CD14-positive monocyte (primary cell): Measurements from ENCODE around the gene SMARCA5. TPM values are rescaled to one million over a fixed set of nuclear protein-coding genes. Genes with fewer than 3 reads are reported as not detected.

ENCODE experiments used
- DNase-seq, 3 donors: peaks; one replicate each; pipeline ENCODE4 v3.0.0-alpha.2; 2011 to 2022
- H2AFZ ChIP-seq: 2 replicates; pipeline ENCODE4 v1.6.0; 2012; ENCODE audit warnings: mild to moderate bottlenecking, low read depth, low read length, inconsistent platforms; ENCODE audit not compliant: insufficient read depth, poor library complexity, severe bottlenecking
- H3K27ac ChIP-seq, 2 donors: 1 replicate in 1 of 2; 2 replicates in 1 of 2; pipeline ENCODE4 v1.5.1; 2012 to 2013; ENCODE audit warnings: low read length in 2 of 2, control low read depth in 1 of 2, inconsistent platforms in 1 of 2, low read depth in 1 of 2, mild to moderate bottlenecking in 1 of 2
- H3K27me3 ChIP-seq, 2 donors: one replicate each; pipeline versions ENCODE4 v1.6.0 to v1.6.1; 2011 to 2013; ENCODE audit warnings: low read length in 2 of 2; ENCODE audit not compliant: control insufficient read depth in 2 of 2, insufficient read depth in 2 of 2
- H3K36me3 ChIP-seq, 2 donors: replicated peaks in 1 of 2; 1 replicate in 1 of 2; 2 replicates in 1 of 2; pipeline versions ENCODE4 v1.5.1 to v1.6.1; 2012 to 2013; ENCODE audit warnings: low read length in 2 of 2, control low read depth in 1 of 2, inconsistent platforms in 1 of 2, mild to moderate bottlenecking in 1 of 2; ENCODE audit not compliant: insufficient read depth in 2 of 2, control insufficient read depth in 1 of 2
- H3K4me1 ChIP-seq, 2 donors: 1 replicate in 1 of 2; 2 replicates in 1 of 2; pipeline versions ENCODE4 v1.5.1 to v1.6.1; 2012 to 2013; ENCODE audit warnings: low read length in 2 of 2, control low read depth in 1 of 2, inconsistent platforms in 1 of 2, mild to moderate bottlenecking in 1 of 2, moderate library complexity in 1 of 2; ENCODE audit not compliant: insufficient read depth in 2 of 2, control insufficient read depth in 1 of 2
- H3K4me2 ChIP-seq: replicated peaks from 2 replicates; pipeline ENCODE3; 2012; ENCODE audit warnings: low read length, moderate library complexity, mild to moderate bottlenecking; ENCODE audit not compliant: poor library complexity, severe bottlenecking; ENCODE audit errors: extremely low read depth
- H3K4me3 ChIP-seq, 3 experiments: fragments of 200-600 bp in 1 of 3; sonication (generic) in 1 of 3; replicated peaks in 1 of 3; 1 replicate in 2 of 3; 2 replicates in 1 of 3; pipeline ENCODE4 v1.5.1; 2011 to 2013; ENCODE audit warnings: low read length in 3 of 3, mild to moderate bottlenecking in 3 of 3, control low read depth in 2 of 3, low read depth in 2 of 3, inconsistent platforms in 1 of 3, moderate library complexity in 1 of 3
- H3K79me2 ChIP-seq: 2 replicates; pipeline ENCODE4 v1.6.0; 2012; ENCODE audit warnings: mild to moderate bottlenecking, control low read depth, inconsistent platforms, low read length, moderate library complexity; ENCODE audit not compliant: insufficient read depth
- H3K9ac ChIP-seq: 2 replicates; pipeline ENCODE4 v1.6.0; 2017; ENCODE audit warnings: low read length, mild to moderate bottlenecking; ENCODE audit not compliant: insufficient read depth, poor library complexity, severe bottlenecking
- H3K9me3 ChIP-seq, 2 donors: replicated peaks in 1 of 2; 1 replicate in 1 of 2; 2 replicates in 1 of 2; pipeline versions ENCODE4 v1.5.1 to v1.6.1; 2012 to 2013; ENCODE audit warnings: low read length in 2 of 2, control low read depth in 1 of 2; ENCODE audit not compliant: control insufficient read depth in 1 of 2, insufficient read depth in 1 of 2
- H4K20me1 ChIP-seq: 2 replicates; pipeline ENCODE4 v1.6.0; 2012; ENCODE audit warnings: mild to moderate bottlenecking, low read length, control low read depth, moderate library complexity; ENCODE audit not compliant: insufficient read depth
- H3K27ac Mint-ChIP-seq, 7 donors: one replicate each; pipeline ENCODE4 v1.8.0; 2020; ENCODE audit warnings: mild to moderate bottlenecking in 7 of 7, mixed read lengths in 7 of 7, moderate library complexity in 6 of 7, inconsistent platforms in 2 of 7
- H3K27me3 Mint-ChIP-seq, 3 donors: one replicate each; pipeline ENCODE4 v1.8.0; 2021 to 2022; ENCODE audit warnings: low read depth in 3 of 3, mild to moderate bottlenecking in 3 of 3, mixed read lengths in 3 of 3, moderate library complexity in 3 of 3, inconsistent platforms in 1 of 3
- H3K36me3 Mint-ChIP-seq, 2 donors: one replicate each; pipeline ENCODE4 v1.8.0; 2020; ENCODE audit warnings: mixed read lengths in 2 of 2, inconsistent platforms in 1 of 2, mild to moderate bottlenecking in 1 of 2
- H3K4me1 Mint-ChIP-seq: one replicate; pipeline ENCODE4 v1.8.0; 2020; ENCODE audit warnings: mild to moderate bottlenecking, mixed read lengths
- H3K4me3 Mint-ChIP-seq, 2 donors: one replicate each; pipeline ENCODE4 v1.8.0; 2020; ENCODE audit warnings: mild to moderate bottlenecking in 2 of 2, mixed read lengths in 2 of 2, moderate library complexity in 1 of 2
- H3K9me3 Mint-ChIP-seq, 7 donors: one replicate each; pipeline ENCODE4 v1.8.0; 2020 to 2022; ENCODE audit warnings: mixed read lengths in 7 of 7, mild to moderate bottlenecking in 6 of 7, moderate library complexity in 6 of 7, inconsistent platforms in 2 of 7
- WGBS: methylation state at CpG from one replicate; pipeline ENCODE4 v1.1.5; 2013; ENCODE audit warnings: missing lambda C conversion rate; ENCODE audit not compliant: insufficient coverage; 5-methylcytosine and 5-hydroxymethylcytosine counted together
- intact Hi-C, 2 donors: fragments of 100-400 bp; cut with micrococcal nuclease; formaldehyde crosslinking; loops; one replicate each; pipeline versions ENCODE4 v1.15.0 to v1.15.1; 2023
- polyA plus RNA-seq, 3 donors: library from polyadenylated mRNA; depleted of rRNA in 1 of 3; unstranded in 2 of 3; stranded (reverse) in 1 of 3; fragments of 300-500 nt in 2 of 3; fragments of >200 nt in 1 of 3; fragmentation: Illumina TruSeq in 2 of 3; gene quantifications; 1 replicate in 2 of 3; 2 replicates in 1 of 3; pipeline ENCODE4 v1.2.3, GENCODE V29; 2012 to 2021
- TF ChIP-seq, protein P1 (sequence below): fragments of 200-600 bp; IDR thresholded peaks from one replicate; pipeline ENCODE4 v1.8.0; 2022; ENCODE audit warnings: antibody characterized with exemption, mild to moderate bottlenecking

SMARCA5 gene
- polyA plus RNA-seq, 3 donors = 5.6 to 19.4 (median 12.6) TPM

DNA sequence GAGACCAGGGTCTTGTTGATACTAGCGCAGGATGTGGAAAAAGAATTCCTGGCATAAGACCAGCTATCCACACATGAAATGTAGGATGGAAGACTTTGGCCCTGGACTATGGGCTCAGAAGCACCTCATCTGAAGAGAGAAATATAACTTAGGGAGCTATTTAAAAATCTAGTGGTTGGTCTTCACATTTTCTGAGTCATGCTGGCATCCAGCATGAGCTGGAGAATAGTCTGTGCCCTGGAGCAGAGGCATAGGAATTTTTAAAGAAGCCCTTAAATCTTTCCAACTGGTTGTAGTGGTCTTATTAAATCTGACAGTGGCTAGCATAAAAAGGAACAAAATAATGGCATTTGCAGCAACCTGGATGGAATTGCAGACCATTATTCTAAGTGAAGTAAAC is 86.3 kb downstream of the SMARCA5 start:
- H3K27me3 Mint-ChIP-seq = peaks cover 1 to 6% (median 2%) of the 10 kb centered on the region in 3 donors

DNA sequence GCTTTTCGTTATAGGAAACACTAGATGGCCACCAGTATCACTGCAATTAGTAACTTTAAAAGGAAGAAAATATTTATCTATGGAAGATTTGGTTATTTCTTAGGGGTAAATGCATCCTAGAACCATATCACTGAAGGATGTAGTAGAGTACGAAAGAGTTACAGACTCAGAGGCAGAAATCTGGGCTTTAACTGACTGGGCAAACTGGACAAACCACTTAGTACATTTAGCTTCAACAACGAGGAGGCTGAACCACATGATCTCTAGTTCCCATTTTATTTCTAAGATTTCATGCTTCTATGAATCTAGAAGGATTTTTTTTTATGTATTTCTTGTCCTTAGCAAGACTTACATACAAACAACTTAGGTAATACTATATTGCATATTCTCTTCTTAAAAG is 93.0 kb downstream of the SMARCA5 start:
- Mint-ChIP-seq H3K36me3 (no peaks in the 10 kb centered on the region), H3K27me3 (peaks cover 5 to 19% (median 6%) of the 10 kb centered on the region in 3 donors), H3K4me3 (no peak overlapping the region), H3K4me1 (no peaks in the 10 kb centered on the region), H3K9me3 (peaks cover 2 to 13% (median 6%) of the 10 kb centered on the region in 7 donors), H3K27ac (no peak overlapping the region)
- H3K4me3 ChIP-seq = no peak overlapping the region
- H2AFZ ChIP-seq = no peak overlapping the region
- H3K36me3 ChIP-seq = no peaks in the 10 kb centered on the region
- DNase-seq = no peak
- no peak overlapping the region for H3K9ac ChIP-seq
- no peaks in the 10 kb centered on the region for H3K4me1 ChIP-seq
- TF ChIP-seq, protein P1, sequence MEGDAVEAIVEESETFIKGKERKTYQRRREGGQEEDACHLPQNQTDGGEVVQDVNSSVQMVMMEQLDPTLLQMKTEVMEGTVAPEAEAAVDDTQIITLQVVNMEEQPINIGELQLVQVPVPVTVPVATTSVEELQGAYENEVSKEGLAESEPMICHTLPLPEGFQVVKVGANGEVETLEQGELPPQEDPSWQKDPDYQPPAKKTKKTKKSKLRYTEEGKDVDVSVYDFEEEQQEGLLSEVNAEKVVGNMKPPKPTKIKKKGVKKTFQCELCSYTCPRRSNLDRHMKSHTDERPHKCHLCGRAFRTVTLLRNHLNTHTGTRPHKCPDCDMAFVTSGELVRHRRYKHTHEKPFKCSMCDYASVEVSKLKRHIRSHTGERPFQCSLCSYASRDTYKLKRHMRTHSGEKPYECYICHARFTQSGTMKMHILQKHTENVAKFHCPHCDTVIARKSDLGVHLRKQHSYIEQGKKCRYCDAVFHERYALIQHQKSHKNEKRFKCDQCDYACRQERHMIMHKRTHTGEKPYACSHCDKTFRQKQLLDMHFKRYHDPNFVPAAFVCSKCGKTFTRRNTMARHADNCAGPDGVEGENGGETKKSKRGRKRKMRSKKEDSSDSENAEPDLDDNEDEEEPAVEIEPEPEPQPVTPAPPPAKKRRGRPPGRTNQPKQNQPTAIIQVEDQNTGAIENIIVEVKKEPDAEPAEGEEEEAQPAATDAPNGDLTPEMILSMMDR = no peak
- no peak overlapping the region for H3K27ac ChIP-seq
- peaks cover 0 to 5% of the 10 kb centered on the region in 2 donors for H3K9me3 ChIP-seq
- no peak overlapping the region for H3K4me2 ChIP-seq
- intact Hi-C loops = no loop called here
- WGBS = no CpG with 5 or more reads among the region's 3 CpGs
- H3K79me2 ChIP-seq = no peaks in the 10 kb centered on the region
- H4K20me1 ChIP-seq = no peaks in the 10 kb centered on the region
- H3K27me3 ChIP-seq = peaks cover 2 to 12% of the 10 kb centered on the region in 2 donors

More for the DNA sequence above, 86.3 kb downstream of the SMARCA5 start:
- Histone ChIP-seq H3K36me3 (no peaks in the 10 kb centered on the region), H3K4me3 (no peak overlapping the region), H3K79me2 (no peaks in the 10 kb centered on the region), H3K27me3 (no peaks in the 10 kb centered on the region), H3K27ac (no peak overlapping the region), H3K9ac (no peak overlapping the region), H3K4me1 (no peaks in the 10 kb centered on the region), H3K9me3 (peaks cover 0 to 5% of the 10 kb centered on the region in 2 donors), H4K20me1 (no peaks in the 10 kb centered on the region), H3K4me2 (no peak overlapping the region), H2AFZ (no peak overlapping the region)
- WGBS = no CpG with 5 or more reads among the region's 1 CpG
- Mint-ChIP-seq H3K36me3 (no peaks in the 10 kb centered on the region), H3K4me3 (no peak overlapping the region), H3K4me1 (no peaks in the 10 kb centered on the region), H3K9me3 (peaks cover 1 to 8% (median 3%) of the 10 kb centered on the region in 7 donors), H3K27ac (no peak overlapping the region)
- intact Hi-C loops = no loop called here
- DNase-seq = no peak
- TF ChIP-seq, protein P1 = no peak

Other genes starting within 250 kb of the SMARCA5 start
- gene GAB1, start 176.8 kb upstream of the SMARCA5 start, polyA plus RNA-seq = 1 to 10 TPM in 1 of 3 donors, under 1 TPM in 2; 0.55 to 7.3 (median 0.69) TPM
- gene FREM3, start 187.0 kb downstream of the SMARCA5 start, polyA plus RNA-seq = not detected